Immature natural killer cell (primary cell): Measurements from ENCODE around the gene TM9SF3. TPM values are rescaled to one million over a fixed set of nuclear protein-coding genes. Genes with fewer than 3 reads are reported as not detected.

Experiments
- DNase-seq, 3 donors: peaks; one replicate each; pipeline ENCODE4 v3.0.0; 2022; ENCODE audit warnings: mixed read lengths in 1 of 3
- H3K27ac Mint-ChIP-seq, 6 donors: one replicate each; pipeline ENCODE4 v1.8.0; 2020; ENCODE audit warnings: mixed read lengths in 6 of 6, mild to moderate bottlenecking in 5 of 6, inconsistent platforms in 4 of 6, moderate library complexity in 3 of 6
- H3K27me3 Mint-ChIP-seq, 3 donors: one replicate each; pipeline ENCODE4 v1.8.0; 2020 to 2021; ENCODE audit warnings: low read depth in 3 of 3, mild to moderate bottlenecking in 3 of 3, mixed read lengths in 3 of 3, moderate library complexity in 3 of 3, inconsistent platforms in 1 of 3
- H3K36me3 Mint-ChIP-seq, 3 donors: one replicate each; pipeline ENCODE4 v1.8.0; 2020; ENCODE audit warnings: mixed read lengths in 3 of 3, inconsistent platforms in 2 of 3, mild to moderate bottlenecking in 2 of 3
- H3K4me1 Mint-ChIP-seq, 2 donors: one replicate each; pipeline ENCODE4 v1.8.0; 2020; ENCODE audit warnings: inconsistent platforms in 2 of 2, mild to moderate bottlenecking in 2 of 2, mixed read lengths in 2 of 2, moderate library complexity in 1 of 2
- H3K4me3 Mint-ChIP-seq, 5 donors: one replicate each; pipeline ENCODE4 v1.8.0; 2020; ENCODE audit warnings: mild to moderate bottlenecking in 5 of 5, mixed read lengths in 5 of 5, inconsistent platforms in 3 of 5, moderate library complexity in 3 of 5
- H3K9me3 Mint-ChIP-seq, 6 donors: one replicate each; pipeline ENCODE4 v1.8.0; 2020; ENCODE audit warnings: mild to moderate bottlenecking in 6 of 6, mixed read lengths in 6 of 6, inconsistent platforms in 4 of 6, moderate library complexity in 3 of 6
- polyA plus RNA-seq, 3 donors: library from polyadenylated mRNA; unstranded; fragments of 300-500 nt; fragmentation: Illumina TruSeq; gene quantifications; one replicate each; pipeline ENCODE4 v1.2.3, GENCODE V29; 2021

The TM9SF3 gene
- 10 to 100 TPM; 66.9 to 90.9 (median 87.2) TPM for polyA plus RNA-seq

DNA sequence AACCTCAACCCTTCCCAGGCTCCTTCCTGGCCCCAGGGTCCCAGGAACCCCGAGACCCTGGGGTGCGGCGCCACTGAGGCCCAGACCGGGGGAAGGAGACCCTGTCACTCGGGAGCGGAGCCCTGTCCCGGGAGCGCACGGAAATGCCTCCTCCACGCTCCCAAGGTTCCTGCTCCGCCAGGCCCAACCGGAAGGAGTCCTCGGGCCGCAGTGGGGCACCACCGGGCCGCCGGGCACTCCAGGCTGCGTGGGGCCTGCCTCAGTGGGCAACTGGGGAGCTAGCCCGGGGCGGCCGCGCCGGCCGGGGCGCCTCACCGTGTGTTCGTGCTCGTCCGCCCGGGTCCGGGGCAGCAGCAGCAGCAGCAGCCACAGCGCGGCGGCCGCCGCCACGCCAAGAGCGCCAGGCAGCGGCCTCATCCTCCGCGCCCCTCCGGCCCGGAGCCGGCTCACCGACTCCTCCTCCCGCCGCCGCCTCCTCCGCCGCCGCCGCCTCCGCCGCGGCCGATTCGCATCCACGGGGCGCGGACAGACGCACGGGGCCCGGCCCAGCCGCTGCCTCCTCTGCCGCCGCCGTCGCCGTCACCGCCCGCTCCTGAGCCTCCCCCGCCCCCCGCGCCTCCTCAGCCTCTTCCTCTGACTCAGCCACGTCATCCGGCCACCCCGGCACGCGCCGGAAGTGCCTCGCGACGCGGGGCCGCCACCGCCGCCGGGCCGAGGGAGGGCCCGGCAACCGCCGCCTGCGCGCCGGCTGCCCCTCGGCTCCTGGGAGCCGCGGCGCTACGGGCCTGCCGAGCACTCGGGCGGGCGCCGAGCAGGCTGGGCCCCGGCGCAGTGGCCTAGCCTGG is at the start of gene TM9SF3:
TM9SF3 (minus strand) TSS at position 594 of the 845 bp plus-strand sequence; CDS start at position 417, 177 bp downstream.
- Mint-ChIP-seq H3K4me3 (peak within 1 kb of the TSS; percentile 91 to 97 (median 92)), H3K27ac (peak within 1 kb of the TSS in 5 of 6 donors; percentile 97 to 98 (median 98)), H3K36me3 (peaks cover 0 to 3% (median 2%) of the 10 kb centered on the region in 3 donors), H3K27me3 (peaks cover 3 to 12% (median 11%) of the 10 kb centered on the region in 3 donors), H3K9me3 (no peaks in the 10 kb centered on the region), H3K4me1 (peaks cover 40 to 46% of the 10 kb centered on the region in 2 donors)
- peak; percentile 93 to 94 (median 93) for DNase-seq

DNA sequence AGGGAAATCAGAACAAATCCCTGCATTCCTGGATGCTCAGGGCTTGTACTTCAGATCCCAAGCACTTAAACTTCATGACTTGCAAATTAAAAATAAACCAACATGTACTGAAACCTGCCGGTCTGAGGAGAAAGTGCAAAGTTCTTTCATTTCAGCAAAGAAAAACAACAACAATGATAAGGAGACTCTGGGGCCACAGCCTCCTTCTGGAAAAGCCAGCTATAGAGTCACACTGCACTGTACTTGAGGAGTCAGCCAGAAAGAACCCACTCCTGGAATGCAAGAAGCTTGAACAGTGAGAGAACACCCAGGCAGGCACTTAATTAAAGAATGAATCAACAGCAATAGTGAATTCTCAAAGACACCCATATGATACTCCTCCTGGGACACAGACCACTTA is 49.7 kb upstream of the TM9SF3 start:
- peaks cover 13 to 44% of the 10 kb centered on the region in 2 donors for H3K4me1 Mint-ChIP-seq
- H3K27me3 Mint-ChIP-seq = peaks cover 0 to 9% (median 5%) of the 10 kb centered on the region in 3 donors
- DNase-seq = no peak
- peaks cover 9 to 44% (median 18%) of the 10 kb centered on the region in 3 donors for H3K36me3 Mint-ChIP-seq
- H3K4me3 Mint-ChIP-seq = no peak overlapping the region
- no peaks in the 10 kb centered on the region for H3K9me3 Mint-ChIP-seq
- peak overlapping the region in 4 of 6 donors; percentile 9 to 59 (median 22) for H3K27ac Mint-ChIP-seq

DNA sequence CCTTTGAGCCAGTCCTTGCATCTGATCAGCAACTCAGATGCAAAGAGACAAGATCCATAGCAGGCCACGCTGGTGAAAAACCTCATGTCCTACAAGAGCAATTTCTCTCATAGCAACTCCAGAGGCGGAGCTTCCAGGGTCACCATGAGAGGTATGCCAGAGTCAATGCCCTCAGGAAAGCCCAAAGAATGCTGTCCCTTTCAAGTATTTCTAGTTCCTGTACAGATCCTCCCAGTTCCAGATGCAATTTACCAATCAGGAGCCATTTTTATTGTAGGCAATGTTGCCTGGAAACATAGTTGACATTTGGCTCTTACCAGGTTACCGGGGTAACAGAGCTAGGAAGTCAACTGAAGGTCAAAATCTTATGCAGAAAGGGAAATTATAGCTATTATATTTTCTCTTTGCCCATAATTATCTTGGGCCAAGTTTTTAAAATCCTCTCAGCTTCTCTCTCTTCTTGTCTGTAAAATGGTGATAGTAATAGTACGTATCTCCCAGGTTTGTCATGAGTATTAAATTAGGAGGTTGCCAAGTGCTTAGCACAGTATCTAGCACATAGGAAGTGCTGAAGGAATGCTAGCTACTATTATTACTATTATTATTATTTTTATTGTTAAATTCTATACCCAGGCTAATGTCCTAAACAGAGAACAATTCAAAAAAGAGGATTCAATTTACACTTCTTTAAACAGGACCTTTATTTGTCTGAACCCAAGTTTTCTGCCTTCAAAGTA is 46.3 kb upstream of the TM9SF3 start:
- peaks cover 7 to 28% (median 8%) of the 10 kb centered on the region in 3 donors for H3K36me3 Mint-ChIP-seq
- peak overlapping the region in 1 of 6 donors; percentile 27 for H3K27ac Mint-ChIP-seq
- no peak for DNase-seq
- peaks cover 0 to 7% (median 0%) of the 10 kb centered on the region in 3 donors for H3K27me3 Mint-ChIP-seq
- H3K9me3 Mint-ChIP-seq = no peaks in the 10 kb centered on the region
- no peak overlapping the region for H3K4me3 Mint-ChIP-seq
- peaks cover 1 to 17% of the 10 kb centered on the region in 2 donors for H3K4me1 Mint-ChIP-seq

- no peak for DNase-seq
- Mint-ChIP-seq H3K27me3 (peaks cover 0 to 3% (median 1%) of the 10 kb centered on the region in 3 donors), H3K27ac (peak overlapping the region in 2 of 6 donors; percentile 10 to 49), H3K9me3 (no peaks in the 10 kb centered on the region), H3K4me3 (no peak overlapping the region), H3K4me1 (peaks cover 4 to 27% of the 10 kb centered on the region in 2 donors), H3K36me3 (peaks cover 5 to 50% (median 18%) of the 10 kb centered on the region in 3 donors)
Observed at GRCh38 chr10:96627292-96627691, 40.5 kb upstream of the TM9SF3 start.

GRCh38 chr10:96626795-96627194 is 40.0 kb upstream of the TM9SF3 start:
- DNase-seq = peak in 2 of 3 donors; percentile 15 to 20
- Mint-ChIP-seq H3K9me3 (no peaks in the 10 kb centered on the region), H3K4me1 (peaks cover 4 to 22% of the 10 kb centered on the region in 2 donors), H3K4me3 (no peak overlapping the region), H3K36me3 (peaks cover 5 to 50% (median 18%) of the 10 kb centered on the region in 3 donors), H3K27me3 (peaks cover 0 to 3% (median 1%) of the 10 kb centered on the region in 3 donors), H3K27ac (peak overlapping the region in 3 of 6 donors; percentile 8 to 74 (median 14))

- H3K27me3 Mint-ChIP-seq = peaks cover 0 to 2% (median 1%) of the 10 kb centered on the region in 3 donors
- no peaks in the 10 kb centered on the region for H3K9me3 Mint-ChIP-seq
- H3K4me1 Mint-ChIP-seq = peaks cover 4 to 20% of the 10 kb centered on the region in 2 donors
- no peak for DNase-seq
- peaks cover 5 to 62% (median 19%) of the 10 kb centered on the region in 3 donors for H3K36me3 Mint-ChIP-seq
- no peak overlapping the region for H3K27ac Mint-ChIP-seq
- no peak overlapping the region for H3K4me3 Mint-ChIP-seq
Observed at GRCh38 chr10:96625173-96625572, 38.4 kb upstream of the TM9SF3 start.

DNA sequence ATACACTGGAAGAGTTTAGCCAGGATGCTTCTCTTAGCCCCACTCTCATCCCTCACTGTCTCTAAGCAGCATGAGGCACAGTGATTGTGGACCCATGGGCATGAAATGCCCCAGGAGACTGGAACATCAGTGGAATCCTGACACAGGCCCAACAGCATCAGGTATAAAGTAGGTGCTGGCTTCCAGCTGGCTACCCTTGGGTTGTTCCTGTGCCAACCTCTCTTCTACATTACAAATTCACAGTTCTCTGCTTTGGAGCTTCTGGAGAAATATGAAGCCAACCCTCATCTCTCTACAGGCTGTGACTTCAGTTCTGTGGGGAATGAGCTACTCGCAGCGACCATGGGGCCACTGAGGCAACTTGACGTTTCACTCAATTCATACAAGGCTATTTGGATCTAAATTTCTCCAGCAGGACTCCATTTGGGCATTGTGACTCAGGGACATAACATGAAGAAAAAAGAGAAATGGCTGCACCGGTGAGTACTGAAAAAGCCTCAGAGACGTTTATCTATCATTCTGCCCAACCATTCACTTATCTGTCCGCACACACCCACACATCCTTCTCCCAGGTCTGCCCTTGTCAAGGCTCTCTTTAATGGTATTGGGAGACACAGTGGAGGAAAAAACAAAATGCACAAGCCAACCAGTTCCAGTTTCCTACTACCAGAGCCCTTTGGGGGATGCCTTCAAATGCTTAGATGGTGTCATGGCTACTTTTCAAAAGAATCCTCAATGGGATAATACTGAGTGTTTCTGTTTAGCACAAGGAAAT is 35.4 kb upstream of the TM9SF3 start:
- H3K27ac Mint-ChIP-seq = peak overlapping the region in 2 of 6 donors; percentile 26 to 64
- no peak overlapping the region for H3K4me3 Mint-ChIP-seq
- H3K27me3 Mint-ChIP-seq = peaks cover 1 to 4% (median 2%) of the 10 kb centered on the region in 3 donors

GRCh38 chr10:96619796-96620773 is 33.3 kb upstream of the TM9SF3 start:
- H3K27ac Mint-ChIP-seq = peak overlapping the region in 3 of 6 donors; percentile 3 to 39 (median 21)
- no peak for DNase-seq
- peaks cover 2 to 13% of the 10 kb centered on the region in 2 donors for H3K4me1 Mint-ChIP-seq
- H3K4me3 Mint-ChIP-seq = no peak overlapping the region
- peaks cover 12 to 66% (median 22%) of the 10 kb centered on the region in 3 donors for H3K36me3 Mint-ChIP-seq
- H3K9me3 Mint-ChIP-seq = no peaks in the 10 kb centered on the region
- H3K27me3 Mint-ChIP-seq = peaks cover 0 to 4% (median 2%) of the 10 kb centered on the region in 3 donors

More for the DNA sequence above, 35.4 kb upstream of the TM9SF3 start:
- no peak for DNase-seq
- no peaks in the 10 kb centered on the region for H3K9me3 Mint-ChIP-seq
- H3K4me1 Mint-ChIP-seq = peaks cover 2 to 15% of the 10 kb centered on the region in 2 donors
- H3K36me3 Mint-ChIP-seq = peaks cover 4 to 68% (median 16%) of the 10 kb centered on the region in 3 donors

DNA sequence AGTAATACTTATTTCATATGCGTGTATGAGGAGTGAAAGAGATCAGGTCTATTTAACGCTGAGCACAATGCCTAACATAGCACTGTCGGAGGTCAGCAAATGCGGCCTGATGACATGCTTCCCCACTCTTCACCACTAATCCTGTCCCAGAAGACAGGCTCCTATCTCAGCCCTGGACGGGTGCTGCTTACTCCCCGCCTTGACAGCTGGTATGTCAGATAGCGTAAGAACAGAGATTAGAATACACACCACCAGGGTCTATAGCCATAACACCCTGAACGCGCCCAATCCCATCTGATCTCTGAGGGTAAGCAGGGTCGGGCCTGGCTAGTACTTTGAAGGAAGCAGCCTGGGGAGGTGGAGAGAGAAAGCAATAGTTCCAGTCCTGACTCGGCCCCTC is 32.3 kb upstream of the TM9SF3 start:
- peaks cover 21 to 67% (median 31%) of the 10 kb centered on the region in 3 donors for H3K36me3 Mint-ChIP-seq
- H3K4me3 Mint-ChIP-seq = no peak overlapping the region
- peaks cover 2 to 12% of the 10 kb centered on the region in 2 donors for H3K4me1 Mint-ChIP-seq
- H3K27ac Mint-ChIP-seq = no peak overlapping the region
- no peak for DNase-seq
- H3K27me3 Mint-ChIP-seq = peaks cover 0 to 4% (median 2%) of the 10 kb centered on the region in 3 donors
- H3K9me3 Mint-ChIP-seq = no peaks in the 10 kb centered on the region

GRCh38 chr10:96618653-96619052 is 31.8 kb upstream of the TM9SF3 start:
- Mint-ChIP-seq H3K9me3 (no peaks in the 10 kb centered on the region), H3K4me1 (peaks cover 2 to 7% of the 10 kb centered on the region in 2 donors), H3K27me3 (peaks cover 0 to 3% (median 2%) of the 10 kb centered on the region in 3 donors), H3K27ac (no peak overlapping the region), H3K4me3 (no peak overlapping the region), H3K36me3 (peaks cover 23 to 65% (median 32%) of the 10 kb centered on the region in 3 donors)
- DNase-seq = no peak

- Mint-ChIP-seq H3K27ac (peak overlapping the region in 5 of 6 donors; percentile 16 to 78 (median 24)), H3K4me3 (no peak overlapping the region), H3K9me3 (no peaks in the 10 kb centered on the region), H3K4me1 (peaks cover 2 to 5% of the 10 kb centered on the region in 2 donors), H3K36me3 (peaks cover 23 to 64% (median 29%) of the 10 kb centered on the region in 3 donors), H3K27me3 (peaks cover 0 to 4% (median 2%) of the 10 kb centered on the region in 3 donors)
- DNase-seq = no peak
Observed at GRCh38 chr10:96616961-96617360, 30.1 kb upstream of the TM9SF3 start.

DNA sequence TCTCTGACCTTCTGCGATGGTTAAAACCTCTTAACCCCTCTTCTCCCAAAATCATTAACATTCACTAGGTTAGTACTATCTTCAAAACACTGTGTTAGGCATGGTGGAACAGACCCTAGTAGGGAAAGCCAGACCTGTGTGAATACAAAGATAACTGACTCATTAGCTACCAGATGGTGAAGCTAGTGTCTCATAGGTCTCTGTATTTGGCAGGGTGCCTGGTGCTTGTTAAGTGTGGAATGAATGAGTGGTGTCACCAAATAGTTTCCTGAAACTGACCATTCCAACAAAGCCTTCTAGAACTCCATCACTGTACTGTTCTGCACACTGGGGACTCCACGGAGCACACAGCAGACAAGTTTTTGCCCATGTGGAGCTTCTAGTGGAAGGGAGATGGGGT is 27.7 kb upstream of the TM9SF3 start:
- peak overlapping the region in 3 of 6 donors; percentile 3 to 69 (median 34) for H3K27ac Mint-ChIP-seq
- no peak overlapping the region for H3K4me3 Mint-ChIP-seq
- peaks cover 20 to 50% (median 26%) of the 10 kb centered on the region in 3 donors for H3K36me3 Mint-ChIP-seq
- H3K9me3 Mint-ChIP-seq = no peaks in the 10 kb centered on the region
- peaks cover 15 to 29% of the 10 kb centered on the region in 2 donors for H3K4me1 Mint-ChIP-seq
- peaks cover 0 to 4% (median 2%) of the 10 kb centered on the region in 3 donors for H3K27me3 Mint-ChIP-seq
- DNase-seq = no peak
